Hematopoietic multipotent progenitor cell treated with erythropoietin and hydrocortisone succinate and interleukin-3 and kit ligand, for 8 days (in vitro differentiated cells): ENCODE measurements around the gene NDOR1.

ENCODE experiments used
- DNase-seq: peaks from one replicate; pipeline ENCODE4 v3.0.0-alpha.2; 2015

NDOR1 gene

DNA sequence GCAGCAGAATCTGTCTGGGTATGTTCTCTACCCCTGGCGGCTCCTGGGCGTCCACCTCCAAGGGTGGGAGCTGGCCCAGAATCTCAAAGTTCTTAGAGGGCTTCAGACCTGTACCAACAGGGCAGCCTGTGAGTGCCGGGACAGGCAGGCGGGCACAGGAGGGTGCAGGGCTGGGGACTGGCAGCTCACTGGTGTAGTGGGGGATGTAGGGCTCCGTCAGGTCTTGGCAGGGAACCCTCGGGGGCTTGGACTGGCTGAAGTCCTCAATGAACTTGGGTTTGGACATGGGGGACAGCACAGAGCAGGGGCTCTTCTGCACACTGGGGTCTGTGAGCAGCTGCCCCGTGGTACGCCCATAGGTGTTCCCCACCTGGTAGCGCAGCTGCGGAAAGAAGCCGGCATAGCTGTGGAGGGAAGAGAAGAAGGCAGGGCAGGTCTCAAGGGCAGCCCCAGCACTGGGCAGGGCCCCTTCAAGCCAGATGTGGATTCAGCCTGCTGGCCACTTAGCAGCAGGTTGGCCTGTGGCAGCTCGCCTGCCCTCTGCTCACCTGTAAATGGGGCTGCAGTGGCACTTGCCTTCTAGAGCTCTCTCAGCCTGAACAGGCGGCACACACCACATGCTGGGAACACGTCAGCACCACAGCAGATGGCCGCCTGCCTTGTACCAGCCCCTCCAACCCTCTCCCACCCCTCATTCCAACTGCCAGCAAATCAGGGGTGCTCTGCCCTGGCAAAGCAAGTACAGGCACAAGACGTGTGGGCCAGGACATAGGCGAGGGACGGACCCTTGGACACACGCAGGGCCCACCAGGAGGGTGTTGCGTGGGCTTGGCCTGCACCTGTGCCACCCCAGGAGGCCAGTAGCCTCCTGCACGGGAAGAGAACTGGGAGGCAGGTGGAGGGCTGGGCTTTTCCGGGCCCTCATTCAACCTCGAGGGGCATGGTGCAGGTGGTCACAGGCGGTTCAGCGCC, 40.2 kb downstream of the NDOR1 start:
- no peak for DNase-seq

DNA sequence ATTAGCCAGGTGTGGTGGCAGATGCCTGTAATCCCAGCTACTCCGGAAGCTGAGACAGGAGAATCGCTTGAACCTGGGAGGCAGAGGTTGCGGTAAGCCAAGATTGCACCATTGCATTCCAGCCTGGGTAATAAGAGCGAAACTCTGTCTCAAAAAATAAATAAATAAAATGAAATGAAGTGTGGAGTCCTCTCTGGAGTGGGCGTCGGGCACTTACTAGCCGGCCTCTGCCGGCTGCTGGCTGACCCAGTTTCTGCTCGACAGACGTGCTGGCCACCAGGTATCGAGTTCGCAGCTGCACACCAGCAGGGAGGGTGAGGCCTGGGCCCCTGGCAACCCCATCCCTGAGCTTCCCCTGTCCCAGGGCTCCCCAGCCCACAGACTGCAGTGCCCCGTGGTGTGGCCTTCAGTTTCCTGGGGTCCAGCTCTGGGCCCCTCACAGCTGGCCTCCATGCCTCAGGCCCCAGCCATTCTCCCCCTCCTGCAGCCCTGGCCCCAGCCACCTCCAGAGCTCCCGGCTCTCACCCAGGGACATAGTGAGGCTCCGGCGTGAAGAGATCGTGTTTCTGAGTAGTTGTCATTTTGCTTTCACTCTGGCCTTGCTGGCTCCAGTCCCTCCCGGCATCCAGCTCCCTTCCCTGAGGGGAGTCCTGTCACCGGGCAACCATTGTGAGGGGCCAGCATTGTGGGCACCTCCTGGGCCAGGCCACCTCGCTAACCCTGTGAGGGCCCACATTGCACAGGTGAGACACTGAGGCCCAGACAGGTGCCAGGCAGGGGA, 41.8 kb downstream of the NDOR1 start:
- no peak for DNase-seq

DNA sequence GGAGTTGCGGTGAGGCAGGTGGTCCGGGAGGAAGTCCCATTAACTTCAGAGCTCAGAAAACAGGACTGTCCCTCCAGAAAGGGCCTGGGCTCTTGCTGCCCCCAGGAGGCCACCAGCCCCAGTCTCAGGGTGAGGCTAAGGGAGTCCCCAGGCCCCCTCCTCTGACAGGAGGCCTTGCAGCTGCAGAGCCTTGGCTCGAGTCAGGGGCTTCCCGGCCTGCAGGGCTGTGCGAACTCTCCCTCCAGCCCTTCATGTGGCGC, 42.3 kb downstream of the NDOR1 start:
- DNase-seq = no peak

DNA sequence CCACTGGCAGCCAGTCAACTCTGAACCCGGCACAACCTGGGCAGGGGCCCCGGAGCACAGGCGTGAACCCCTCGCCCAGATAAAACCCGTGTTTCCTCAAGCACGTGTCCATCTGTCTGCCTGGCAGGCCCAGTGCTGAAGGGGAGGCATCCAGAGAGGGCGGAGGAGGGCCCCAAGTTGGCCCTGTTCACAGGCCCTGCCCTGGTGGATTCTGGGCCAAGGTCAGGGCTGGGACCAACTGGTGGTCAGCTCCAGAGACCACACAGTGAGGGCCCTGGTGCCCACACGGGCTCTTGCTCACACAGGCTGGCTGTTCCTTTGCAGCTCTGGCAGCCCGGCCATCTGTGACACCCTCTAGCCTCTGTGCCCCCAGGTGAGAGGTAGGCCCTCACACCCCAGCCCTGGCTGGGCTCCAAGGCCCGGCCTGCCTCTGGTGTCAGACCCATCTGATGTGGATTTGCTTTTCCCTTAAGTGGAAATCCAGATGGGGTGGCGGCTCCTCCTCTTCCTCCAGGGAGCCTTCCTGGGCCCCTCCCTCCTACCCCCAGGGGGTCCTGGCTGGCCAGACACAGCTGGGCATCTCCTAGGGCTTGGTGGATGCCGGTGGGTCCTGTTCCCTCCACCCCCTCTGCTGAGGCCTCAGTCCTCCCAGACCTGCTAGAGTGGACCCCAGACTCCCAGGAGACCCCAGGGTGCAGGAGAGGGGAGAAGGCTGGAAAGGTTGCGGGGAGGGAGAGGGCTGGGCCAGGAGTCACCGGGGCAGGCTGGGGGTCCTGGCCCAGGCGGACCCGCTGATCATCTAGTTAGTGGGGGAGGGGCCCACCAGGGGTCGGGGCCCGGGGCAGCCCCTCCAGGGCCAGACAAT, 45.1 kb downstream of the NDOR1 start:
- DNase-seq = no peak

DNA sequence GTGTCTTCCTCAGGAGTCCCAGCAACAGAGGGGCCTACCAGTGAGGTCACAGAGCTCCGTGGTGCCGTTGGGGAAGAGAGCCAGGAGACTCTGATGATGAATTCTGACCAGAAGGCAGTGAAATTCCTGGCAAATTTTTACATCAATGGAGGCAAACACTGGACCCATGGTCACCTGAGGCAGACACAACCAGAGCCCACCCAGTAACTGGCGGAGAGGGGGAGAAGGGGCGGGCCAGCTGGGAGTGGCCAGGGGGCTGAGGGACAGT, 45.6 kb downstream of the NDOR1 start, which contains the start of gene STPG3:
Gene STPG3 (plus strand): TSS at position 93 of the 268 bp plus-strand sequence. CDS start 1 bp downstream, at position 94.
- no peak for DNase-seq

DNA sequence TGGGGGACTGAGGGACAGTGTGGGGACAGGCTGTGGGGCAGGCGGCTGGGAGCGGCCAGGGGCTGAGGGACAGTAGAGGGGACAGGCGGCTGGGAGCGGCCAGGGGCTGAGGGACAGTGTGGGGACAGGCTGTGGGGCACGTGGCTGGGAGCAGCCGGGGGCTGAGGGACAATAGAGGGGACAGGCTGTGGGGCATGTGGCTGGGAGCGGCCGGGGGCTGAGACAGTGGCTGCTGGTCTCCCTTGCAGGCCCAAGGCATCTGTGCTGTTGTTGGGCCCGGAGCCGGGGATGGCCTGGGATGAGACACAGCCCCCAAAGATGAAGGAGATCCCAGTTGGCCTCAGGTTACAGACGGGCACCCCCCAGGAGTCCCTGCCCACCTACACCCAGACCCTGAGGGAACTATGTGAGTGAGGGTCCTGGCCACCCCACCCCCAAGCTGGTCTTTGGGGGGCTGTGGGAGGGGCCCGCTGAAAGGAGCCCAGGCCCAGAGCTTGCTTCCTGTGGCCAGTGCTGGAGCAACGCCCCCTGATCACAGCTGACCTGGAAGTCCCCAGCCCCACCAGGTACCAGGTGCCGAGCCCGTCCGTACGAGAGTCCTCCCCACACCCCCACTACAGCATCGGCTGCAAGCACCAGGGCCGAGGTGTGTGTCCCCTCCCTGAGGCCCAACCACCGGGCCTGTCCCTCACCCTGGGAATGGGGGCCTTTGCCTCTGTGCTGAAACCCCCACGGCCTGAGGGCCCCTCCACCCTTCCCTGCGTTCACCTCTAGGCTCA, 46.2 kb downstream of the NDOR1 start:
- DNase-seq = no peak

DNA sequence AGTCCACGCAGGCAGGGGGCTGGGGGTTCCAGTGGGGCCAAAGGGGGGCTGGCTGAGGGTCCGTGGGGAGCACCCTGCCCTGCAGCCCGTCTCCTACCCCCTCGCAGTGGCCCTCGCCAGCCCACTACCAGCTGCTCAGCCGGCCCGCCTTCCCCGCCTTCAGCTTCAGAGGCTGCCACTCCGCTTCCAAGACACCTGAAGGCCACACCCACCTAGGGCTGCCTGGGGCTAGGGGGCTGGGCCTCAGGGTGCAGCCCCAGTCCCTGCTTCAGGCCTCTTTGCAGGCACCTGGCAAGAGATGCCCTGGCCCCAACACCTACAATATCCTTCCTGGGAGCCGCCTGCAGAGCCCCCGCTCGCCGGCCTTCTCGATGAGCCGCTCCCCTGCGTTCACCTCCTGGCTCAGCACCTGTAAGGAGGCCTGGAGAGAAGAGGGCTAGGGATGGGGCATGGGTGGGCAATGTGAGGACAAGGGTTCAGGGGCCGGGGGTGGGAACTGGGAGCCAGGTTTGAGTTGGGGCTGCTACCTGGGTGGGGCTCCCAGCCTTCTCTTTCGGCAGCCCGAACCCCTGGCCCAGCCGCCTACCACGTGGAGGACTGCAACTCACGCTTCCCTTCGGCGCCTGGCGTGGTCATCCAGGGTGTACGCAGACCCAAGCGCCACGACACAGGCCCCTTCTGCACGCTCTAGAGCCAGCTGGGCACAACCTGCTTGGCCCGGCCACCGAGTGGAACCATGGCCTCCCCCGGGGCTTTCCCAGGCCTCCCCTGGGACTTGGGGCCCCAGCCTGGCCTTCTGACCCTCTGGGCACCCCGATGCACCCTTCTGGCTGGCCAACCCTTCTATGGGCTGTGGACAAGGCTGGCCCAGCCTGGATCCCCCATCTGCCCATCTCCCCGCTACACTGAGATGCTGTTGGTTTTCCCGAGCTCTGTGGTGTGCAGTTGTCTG, 47.3 kb downstream of the NDOR1 start:
- DNase-seq = no peak

DNA sequence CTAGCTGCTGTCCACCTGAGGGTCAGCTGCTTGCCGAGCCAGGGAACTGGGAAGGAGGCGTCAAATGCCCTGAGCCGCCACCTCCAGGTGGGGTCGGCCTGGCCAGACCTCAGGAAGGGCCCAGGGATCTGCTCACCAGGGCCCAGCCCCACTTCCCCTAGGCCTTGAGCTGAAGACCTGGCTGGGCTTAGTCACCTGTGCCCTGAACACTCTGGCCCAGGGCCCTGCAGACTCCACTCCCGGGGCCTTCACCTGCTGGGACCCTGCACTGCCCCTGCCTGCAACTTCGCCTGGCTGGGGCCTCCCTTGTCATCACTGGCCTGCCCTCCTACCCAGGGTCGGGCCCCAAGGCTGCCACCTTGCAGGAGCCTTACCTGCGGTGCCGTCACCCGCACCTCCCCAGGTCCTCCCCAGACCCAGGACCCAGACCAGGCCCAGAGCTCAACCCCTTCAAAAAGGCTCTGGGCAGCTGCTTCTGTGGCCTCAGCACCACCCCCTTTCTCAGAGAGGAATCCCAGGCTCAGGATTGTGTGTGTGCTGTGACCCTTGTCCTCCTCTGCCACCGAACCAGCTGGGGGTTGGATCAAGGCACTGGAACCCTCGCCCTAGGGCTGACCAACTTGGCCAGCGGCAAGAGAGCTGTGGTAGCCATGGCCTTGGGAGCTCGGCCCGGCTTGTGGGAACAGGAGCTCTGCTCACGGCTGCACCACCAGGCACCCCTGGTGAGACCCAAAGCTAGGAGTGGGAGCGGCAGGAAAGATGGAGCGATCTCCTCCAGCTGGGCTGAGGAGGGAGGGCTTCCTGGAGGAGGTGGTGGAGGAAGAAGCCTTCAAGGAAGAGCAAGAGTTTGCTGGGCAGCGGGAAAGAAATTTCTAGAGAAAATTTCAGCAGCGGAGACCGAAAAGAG, 48.5 kb downstream of the NDOR1 start:
- DNase-seq = no peak

DNA sequence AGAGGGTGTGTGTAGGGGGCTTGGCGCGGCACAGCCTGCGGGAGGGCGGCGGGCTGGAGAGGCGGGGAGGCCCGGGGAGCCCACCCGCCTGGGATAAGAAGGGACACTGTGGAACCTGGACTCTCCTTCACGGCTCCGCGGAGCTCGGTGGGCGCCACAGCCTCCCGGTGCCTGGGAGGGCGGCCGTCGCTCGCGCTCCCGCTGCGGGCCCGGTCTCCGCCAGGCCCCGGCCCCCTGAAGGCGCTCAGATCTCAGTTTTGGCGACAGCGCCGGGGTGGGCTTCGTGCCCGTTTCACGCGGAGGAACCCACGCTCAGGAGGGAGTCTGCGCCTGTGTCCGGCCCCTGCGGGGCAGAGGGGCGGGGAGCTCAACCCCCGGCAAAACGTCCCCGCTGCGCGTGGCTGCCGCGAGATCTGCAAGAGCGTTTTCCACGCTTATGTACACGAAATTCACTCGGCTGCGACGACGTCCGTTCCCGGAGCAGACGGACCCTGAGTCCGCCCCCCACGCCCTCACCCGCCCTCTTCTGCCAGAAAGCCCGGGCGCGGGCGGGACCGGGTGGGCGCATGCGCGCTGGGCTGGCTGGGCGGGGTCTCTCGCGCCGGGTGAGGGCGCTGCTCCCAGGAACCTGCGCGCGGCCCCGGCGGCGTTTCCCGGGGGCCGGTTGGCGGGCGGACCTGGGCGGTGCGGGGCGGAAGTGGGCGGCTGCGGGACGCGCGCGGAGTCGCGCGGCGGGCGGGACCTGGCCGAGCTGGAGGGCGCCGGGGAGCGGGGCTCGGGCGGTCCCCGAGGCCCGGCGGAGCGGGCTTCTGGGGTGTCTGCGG, 49.3 kb downstream of the NDOR1 start, which contains the start of gene NELFB:
Gene NELFB (plus strand): TSS at position 704 of the 824 bp plus-strand sequence.
- DNase-seq = peak; percentile 88

DNA sequence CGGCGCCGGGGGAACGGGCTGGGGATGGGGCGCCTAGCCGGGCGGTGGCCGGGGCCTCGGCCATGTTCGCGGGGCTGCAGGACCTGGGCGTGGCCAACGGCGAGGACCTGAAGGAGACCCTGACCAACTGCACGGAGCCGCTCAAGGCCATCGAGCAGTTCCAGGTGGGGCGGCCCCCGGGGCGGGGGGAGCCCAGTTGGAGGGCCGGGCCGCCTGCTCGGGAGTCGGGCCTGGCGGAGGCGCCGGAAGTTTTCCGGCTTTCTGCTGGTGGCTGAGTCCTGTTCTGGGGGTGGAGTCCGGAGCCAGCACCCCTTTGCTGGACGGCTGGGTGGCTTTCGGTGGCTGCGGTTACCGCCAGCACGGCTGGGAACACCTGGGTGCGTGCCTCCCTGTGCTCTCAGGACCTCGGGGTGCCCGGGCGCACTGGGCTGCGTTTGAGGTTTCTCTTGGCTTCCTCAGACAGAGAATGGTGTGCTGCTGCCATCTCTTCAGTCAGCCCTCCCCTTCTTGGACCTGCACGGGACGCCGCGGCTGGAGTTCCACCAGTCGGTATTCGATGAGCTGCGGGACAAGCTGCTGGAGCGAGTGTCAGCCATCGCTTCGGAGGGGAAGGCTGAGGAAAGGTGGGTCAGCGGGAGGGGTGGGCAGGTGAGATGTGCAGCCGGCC, 50.1 kb downstream of the NDOR1 start:
- DNase-seq = peak; percentile 36

DNA sequence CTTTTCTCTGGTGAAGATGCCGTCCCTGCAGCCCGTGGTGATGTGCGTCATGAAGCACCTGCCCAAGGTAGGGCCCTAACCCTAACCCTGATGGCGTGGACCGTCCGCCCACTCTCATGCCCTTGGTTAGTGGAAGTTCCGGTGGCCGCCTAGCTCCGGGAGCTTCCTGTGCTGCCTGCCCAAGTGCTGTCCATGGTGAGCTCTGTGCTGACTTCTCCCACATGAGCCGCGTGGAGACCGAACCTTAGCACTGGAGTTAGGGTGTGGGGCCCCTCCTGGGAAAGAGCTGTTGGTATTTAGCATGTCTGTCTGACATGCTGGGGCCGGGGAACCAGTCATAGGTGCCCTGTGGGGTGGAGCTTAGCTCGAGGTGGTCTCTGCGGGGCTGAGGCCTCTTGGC, 50.9 kb downstream of the NDOR1 start:
- no peak for DNase-seq

DNA sequence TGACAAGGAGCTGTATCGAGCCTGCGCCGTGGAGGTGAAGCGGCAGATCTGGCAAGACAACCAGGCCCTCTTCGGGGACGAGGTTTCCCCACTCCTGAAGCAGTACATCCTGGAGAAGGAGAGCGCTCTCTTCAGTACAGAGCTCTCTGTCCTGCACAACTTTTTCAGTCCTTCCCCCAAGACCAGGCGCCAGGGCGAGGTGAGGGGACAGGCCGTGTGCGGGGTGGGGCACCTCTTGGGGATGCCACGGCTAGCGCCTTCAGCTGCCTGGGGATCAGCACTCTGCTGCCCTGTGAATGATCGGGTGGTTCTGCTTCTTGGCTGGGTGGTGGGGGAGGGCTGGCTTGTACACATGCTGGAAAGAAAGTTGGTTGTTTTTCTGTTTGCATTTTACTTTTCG, 51.4 kb downstream of the NDOR1 start:
- DNase-seq = peak; percentile 23

DNA sequence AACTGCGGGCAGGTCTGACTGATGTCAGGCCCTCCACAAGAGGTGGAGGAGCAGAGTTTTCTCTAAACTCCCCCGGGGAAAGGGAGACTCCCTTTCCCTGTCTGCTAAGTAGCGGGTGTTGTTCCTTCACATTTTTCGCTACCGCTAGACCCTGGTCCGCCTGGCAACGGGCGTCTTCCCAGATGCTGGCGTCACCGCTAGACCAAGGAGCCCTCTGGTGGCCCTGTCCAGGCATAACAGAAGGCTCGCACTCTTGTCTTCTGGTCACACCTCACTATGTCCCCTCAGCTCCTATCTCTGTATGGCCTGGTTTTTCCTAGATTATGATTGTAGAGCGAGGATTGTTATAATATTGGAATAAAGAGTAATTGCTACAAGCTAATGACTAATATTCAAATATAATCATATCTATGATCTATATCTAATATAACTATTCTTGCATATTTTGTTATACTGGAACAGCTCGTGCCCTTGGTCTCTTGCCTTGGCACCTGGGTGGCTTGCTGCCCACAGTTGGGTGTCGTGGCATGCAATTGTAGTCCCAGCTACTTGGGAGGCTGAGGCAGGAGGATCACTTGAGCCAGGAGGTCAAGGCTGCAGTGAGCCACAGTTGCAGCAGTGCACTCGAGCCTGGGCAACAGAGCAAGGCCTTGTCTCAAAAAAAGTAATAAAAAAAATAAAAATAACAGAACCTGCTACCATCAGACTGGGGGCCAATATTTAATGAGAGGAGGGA, 56.8 kb downstream of the NDOR1 start:
- peak; percentile 40 for DNase-seq

DNA sequence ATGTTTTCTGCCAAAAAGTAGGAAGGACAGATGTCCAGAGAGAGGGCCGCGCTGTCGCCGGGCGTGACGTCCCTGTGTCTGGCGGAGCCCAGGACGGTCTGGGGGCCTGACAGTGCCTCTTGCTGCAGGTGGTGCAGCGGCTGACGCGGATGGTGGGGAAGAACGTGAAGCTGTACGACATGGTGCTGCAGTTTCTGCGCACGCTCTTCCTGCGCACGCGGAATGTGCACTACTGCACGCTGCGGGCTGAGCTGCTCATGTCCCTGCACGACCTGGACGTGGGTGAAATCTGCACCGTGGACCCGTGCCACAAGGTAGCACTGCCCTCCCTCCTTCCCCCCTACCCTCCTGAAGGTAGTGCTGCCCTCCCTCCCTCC, 57.4 kb downstream of the NDOR1 start:
- DNase-seq = no peak

DNA sequence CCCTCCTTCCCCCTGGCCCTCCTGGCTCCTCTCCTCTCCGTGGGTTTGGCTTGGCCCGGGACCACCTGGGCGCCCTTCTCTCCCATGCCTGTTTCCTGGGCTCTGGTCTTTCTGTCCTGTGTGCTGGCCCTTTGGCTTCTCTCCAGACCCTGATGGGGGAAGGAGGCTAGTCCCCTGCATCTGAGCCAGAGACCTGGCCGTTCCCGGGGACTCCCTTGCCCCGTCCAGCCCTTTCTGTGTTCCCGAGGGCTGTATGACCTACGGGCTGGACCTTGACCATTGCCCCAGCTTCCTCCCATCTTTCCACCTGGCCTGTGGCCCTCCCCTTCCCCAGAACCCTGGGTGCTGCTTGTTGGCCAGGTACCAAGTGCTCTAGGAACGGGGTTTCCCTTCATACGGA, 58.0 kb downstream of the NDOR1 start:
- DNase-seq = no peak

DNA sequence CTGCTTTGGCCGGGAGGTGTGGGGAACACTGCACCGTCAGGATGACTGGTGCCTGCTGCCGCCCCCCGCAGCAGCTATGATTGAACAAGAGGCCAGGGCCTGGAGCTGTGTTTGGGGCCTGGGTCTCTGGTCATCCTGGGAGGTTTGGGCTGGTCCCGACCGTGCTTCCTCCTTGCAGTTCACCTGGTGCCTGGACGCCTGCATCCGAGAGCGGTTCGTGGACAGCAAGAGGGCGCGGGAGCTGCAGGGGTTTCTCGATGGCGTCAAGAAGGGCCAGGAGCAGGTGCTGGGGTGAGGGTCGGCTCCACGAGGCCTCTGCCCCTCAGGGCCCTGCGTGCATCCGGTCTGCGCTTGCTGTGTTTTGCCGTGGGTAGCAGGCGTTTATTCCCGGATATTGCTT, 58.6 kb downstream of the NDOR1 start:
- DNase-seq = no peak

DNA sequence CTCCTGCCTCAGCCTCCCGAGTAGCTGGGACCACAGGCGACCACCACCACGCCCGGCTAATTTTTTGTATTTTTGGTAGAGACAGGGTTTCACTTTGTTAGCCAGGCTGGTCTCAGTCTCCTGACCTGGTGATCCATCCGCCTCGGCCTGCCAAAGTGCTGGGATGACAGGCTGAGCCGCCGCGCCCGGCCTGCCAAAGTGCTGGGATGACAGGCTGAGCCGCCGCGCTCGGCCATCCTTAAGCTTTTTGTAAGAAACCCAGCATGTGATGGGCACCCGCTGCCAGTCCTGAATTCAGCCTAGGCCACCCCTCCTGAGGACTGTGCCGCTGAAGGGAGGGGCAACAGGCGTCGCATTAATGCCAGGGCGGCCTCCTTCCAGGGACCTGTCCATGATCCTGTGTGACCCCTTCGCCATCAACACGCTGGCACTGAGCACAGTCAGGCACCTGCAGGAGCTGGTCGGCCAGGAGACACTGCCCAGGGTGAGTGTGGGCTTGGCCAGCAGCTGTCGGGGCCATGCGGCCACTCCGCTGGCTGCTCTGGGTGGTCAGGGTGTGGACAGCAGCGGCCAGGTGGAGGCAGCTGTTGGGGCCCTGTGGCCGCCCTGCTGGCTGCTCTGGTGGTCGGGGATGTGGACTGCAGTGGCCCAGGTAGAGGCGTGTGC, 60.1 kb downstream of the NDOR1 start:
- DNase-seq = no peak

DNA sequence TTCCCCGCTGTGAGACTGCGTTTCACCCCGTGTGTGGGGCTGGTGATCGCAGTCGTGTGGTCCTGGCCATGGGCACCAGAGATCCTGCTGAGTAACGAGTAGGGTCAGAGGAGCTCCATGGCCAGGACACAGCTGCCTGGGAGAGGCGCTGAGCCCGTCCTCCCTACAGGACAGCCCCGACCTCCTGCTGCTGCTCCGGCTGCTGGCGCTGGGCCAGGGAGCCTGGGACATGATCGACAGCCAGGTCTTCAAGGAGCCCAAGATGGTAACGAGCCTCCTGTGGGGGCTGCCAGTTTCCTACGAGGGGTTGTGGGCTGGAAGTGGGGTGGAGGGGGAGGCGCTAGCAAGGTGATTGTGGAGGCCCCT, 60.6 kb downstream of the NDOR1 start:
- DNase-seq = no peak
